ENCODE measurements around the gene PLCB4. TPM values are rescaled to one million over a fixed set of nuclear protein-coding genes. Genes with fewer than 3 reads are reported as not detected.

PLCB4 gene
- total RNA-seq, 2 donors from 2014 or later = 15.3 to 24.1 TPM

GRCh38 chr20:9230406-9230805, 161.5 kb downstream of the PLCB4 start:
- ATAC-seq (ENCODE audit: insufficient number of reproducible peaks, low FRiP score, low read depth) (no peak), DNase-seq (ENCODE audit: low spot score) (no peak)
- H3K36me3 ChIP-seq = no peaks in the 10 kb centered on the region
- TF ChIP-seq CTCF (IDR thresholded peaks at IDR 0.05) = no peak
- H3K9me3 ChIP-seq = no peaks in the 10 kb centered on the region
- H3K4me1 ChIP-seq (ENCODE audit: control insufficient read depth in 1 of 2, low read depth in 2 of 2) = peaks cover 6% of the 10 kb centered on the region in 2 donors
- no peak overlapping the region for H3K27ac ChIP-seq
- no peaks in the 10 kb centered on the region for H3K27me3 ChIP-seq (replicated peaks; ENCODE audit: insufficient read depth)
- H3K4me3 ChIP-seq = no peak overlapping the region

DNA sequence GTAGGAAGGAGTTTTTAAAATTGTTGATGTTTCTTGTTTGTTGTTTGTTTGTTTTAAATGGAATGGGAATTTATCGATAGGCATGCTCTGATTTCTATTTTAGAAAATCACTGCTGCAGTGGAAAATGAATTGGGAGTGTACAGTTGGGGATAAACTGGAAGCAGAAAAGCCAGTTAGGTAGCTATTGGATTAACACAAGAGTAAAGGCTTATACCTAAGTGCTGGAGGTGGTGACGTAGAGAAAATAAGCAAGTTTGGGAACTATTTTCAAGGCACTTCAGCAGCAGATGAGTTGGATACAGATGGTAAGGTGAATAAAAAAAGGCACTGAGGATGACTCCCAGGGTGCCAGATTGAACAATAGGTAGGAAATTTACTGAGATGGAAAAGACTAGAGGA, 164.9 kb downstream of the PLCB4 start:
- Histone ChIP-seq H3K9me3 (no peaks in the 10 kb centered on the region), H3K4me3 (no peak overlapping the region), H3K4me1 (ENCODE audit: control insufficient read depth in 1 of 2, low read depth in 2 of 2) (no peaks in the 10 kb centered on the region)

DNA sequence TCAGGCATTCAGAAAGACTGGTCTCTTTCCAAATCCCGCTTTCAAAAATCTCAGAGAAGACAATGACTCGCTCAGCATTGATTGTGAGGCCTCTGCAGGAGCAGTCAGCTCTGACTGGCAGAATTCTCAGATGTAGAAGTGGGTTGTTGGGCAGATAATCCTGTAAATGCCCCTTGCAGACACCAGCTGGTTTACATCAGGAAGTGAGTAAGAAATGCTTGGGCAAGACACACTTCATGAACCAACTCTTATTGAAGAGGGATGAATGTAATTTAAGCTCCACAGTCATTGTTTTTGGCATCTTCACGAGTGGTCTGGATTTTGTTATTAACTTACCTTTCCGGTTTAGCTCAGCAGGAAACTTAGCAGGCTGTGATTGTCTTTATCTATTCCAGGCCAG, 166.6 kb downstream of the PLCB4 start:
- Histone ChIP-seq H3K27me3 (replicated peaks; ENCODE audit: insufficient read depth) (no peaks in the 10 kb centered on the region), H3K4me1 (ENCODE audit: control insufficient read depth in 1 of 2, low read depth in 2 of 2) (no peaks in the 10 kb centered on the region), H3K36me3 (no peaks in the 10 kb centered on the region), H3K4me3 (no peak overlapping the region), H3K9me3 (no peaks in the 10 kb centered on the region), H3K27ac (no peak overlapping the region)
- ATAC-seq (ENCODE audit: insufficient number of reproducible peaks, low FRiP score, low read depth) (no peak), DNase-seq (ENCODE audit: low spot score) (no peak)
- no peak for TF ChIP-seq CTCF (IDR thresholded peaks at IDR 0.05)

More for the DNA sequence above, 164.9 kb downstream of the PLCB4 start:
- Histone ChIP-seq H3K27me3 (replicated peaks; ENCODE audit: insufficient read depth) (no peaks in the 10 kb centered on the region), H3K27ac (no peak overlapping the region), H3K36me3 (no peaks in the 10 kb centered on the region)
- ATAC-seq (ENCODE audit: insufficient number of reproducible peaks, low FRiP score, low read depth) = no peak
- TF ChIP-seq CTCF (IDR thresholded peaks at IDR 0.05) = no peak
- no peak for DNase-seq (ENCODE audit: low spot score)

GRCh38 chr20:9236458-9236857, 167.6 kb downstream of the PLCB4 start:
- no peak for TF ChIP-seq CTCF (IDR thresholded peaks at IDR 0.05)
- no peak overlapping the region for H3K27ac ChIP-seq
- DNase-seq (ENCODE audit: low spot score) = no peak

GRCh38 chr20:9241232-9241692, 172.4 kb downstream of the PLCB4 start:
- DNase-seq (ENCODE audit: low spot score) (no peak), ATAC-seq (ENCODE audit: insufficient number of reproducible peaks, low FRiP score, low read depth) (no peak)
- H3K27me3 ChIP-seq (replicated peaks; ENCODE audit: insufficient read depth) = no peaks in the 10 kb centered on the region

More at GRCh38 chr20:9236458-9236857, 167.6 kb downstream of the PLCB4 start:
- no peak for ATAC-seq (ENCODE audit: insufficient number of reproducible peaks, low FRiP score, low read depth)
- H3K27me3 ChIP-seq (replicated peaks; ENCODE audit: insufficient read depth) = no peaks in the 10 kb centered on the region
- no peaks in the 10 kb centered on the region for H3K9me3 ChIP-seq
- H3K36me3 ChIP-seq = no peaks in the 10 kb centered on the region
- H3K4me3 ChIP-seq = no peak overlapping the region
- H3K4me1 ChIP-seq (ENCODE audit: control insufficient read depth in 1 of 2, low read depth in 2 of 2) = peaks cover 3 to 8% of the 10 kb centered on the region in 2 donors

More at GRCh38 chr20:9241232-9241692, 172.4 kb downstream of the PLCB4 start:
- Histone ChIP-seq H3K9me3 (no peaks in the 10 kb centered on the region), H3K4me3 (no peak overlapping the region), H3K27ac (no peak overlapping the region), H3K4me1 (ENCODE audit: control insufficient read depth in 1 of 2, low read depth in 2 of 2) (peaks cover 3 to 8% of the 10 kb centered on the region in 2 donors), H3K36me3 (no peaks in the 10 kb centered on the region)
- no peak for TF ChIP-seq CTCF (IDR thresholded peaks at IDR 0.05)

All from thoracic aorta (tissue), 2 donors.